ENCODE data around the gene SRP19. TPM values are rescaled to one million over a fixed set of nuclear protein-coding genes. Genes with fewer than 3 reads are reported as not detected.

SRP19 gene
- total RNA-seq, 2 experiments from 2014 or later, result 45.6 to 47.0 TPM

DNA sequence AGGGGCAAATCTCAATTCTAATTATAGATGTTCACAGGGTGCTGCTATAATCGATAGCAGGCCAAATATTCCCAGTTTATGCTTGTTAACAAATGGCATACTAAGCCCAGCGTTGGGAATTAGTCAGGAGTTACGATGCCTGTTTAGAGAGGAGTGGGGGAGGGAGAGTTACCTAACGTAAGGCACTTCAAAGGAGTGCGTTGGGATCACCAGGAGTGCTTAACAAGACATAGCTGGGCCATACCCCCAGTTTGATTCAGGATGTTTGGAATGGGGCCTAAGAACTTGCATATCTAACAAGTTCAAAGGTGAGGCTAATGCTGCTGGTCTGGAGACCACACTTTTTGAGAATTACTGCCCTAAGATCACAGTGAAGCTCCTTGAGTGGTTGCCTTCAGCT, 14.5 kb upstream of the SRP19 start:
- no peak overlapping the region for H3K27ac Mint-ChIP-seq
- no peak for DNase-seq
- no peaks in the 10 kb centered on the region for H3K36me3 Mint-ChIP-seq (ENCODE audit: low read depth)
- ChIA-PET CTCF (no interaction called here), POLR2A (no interaction called here)
- H3K27me3 Mint-ChIP-seq, result peaks cover 1% of the 10 kb centered on the region
- intact Hi-C loops (cut with micrococcal nuclease), result loop anchor here (5.0 kb wide), 1 partner anchor 294 kb away; no protein-coding TSS in a partner anchor
- no peak for ATAC-seq
- TF ChIP-seq, protein P1, sequence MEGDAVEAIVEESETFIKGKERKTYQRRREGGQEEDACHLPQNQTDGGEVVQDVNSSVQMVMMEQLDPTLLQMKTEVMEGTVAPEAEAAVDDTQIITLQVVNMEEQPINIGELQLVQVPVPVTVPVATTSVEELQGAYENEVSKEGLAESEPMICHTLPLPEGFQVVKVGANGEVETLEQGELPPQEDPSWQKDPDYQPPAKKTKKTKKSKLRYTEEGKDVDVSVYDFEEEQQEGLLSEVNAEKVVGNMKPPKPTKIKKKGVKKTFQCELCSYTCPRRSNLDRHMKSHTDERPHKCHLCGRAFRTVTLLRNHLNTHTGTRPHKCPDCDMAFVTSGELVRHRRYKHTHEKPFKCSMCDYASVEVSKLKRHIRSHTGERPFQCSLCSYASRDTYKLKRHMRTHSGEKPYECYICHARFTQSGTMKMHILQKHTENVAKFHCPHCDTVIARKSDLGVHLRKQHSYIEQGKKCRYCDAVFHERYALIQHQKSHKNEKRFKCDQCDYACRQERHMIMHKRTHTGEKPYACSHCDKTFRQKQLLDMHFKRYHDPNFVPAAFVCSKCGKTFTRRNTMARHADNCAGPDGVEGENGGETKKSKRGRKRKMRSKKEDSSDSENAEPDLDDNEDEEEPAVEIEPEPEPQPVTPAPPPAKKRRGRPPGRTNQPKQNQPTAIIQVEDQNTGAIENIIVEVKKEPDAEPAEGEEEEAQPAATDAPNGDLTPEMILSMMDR (IDR thresholded peaks at IDR 0.05), result no peak
- no peak overlapping the region for H3K4me3 Mint-ChIP-seq
- H3K4me1 Mint-ChIP-seq (ENCODE audit: low read depth), result peaks cover 4% of the 10 kb centered on the region
- H3K9me3 Mint-ChIP-seq, result no peaks in the 10 kb centered on the region

DNA sequence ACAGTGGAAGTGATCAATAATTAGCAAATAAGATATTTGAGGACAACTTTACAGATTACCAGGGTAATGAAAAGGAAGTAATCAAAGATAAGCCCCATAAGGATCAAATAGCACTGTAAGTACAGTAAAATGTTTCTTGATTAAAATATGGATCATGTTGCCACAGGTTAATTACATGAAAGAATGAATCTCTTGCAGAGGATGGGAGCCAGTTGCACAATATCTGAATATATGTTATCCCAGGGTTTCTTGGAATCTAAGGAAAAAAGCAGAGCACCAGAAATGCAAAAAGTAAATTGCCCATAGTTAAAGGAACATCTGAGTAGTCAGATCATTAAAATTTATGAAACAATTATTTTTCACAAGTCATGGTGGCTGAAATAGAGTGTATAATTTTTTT, 13.8 kb upstream of the SRP19 start:
- Mint-ChIP-seq H3K27ac (no peak overlapping the region), H3K4me3 (no peak overlapping the region)
- intact Hi-C loops (cut with micrococcal nuclease), result loop anchor here (5.0 kb wide), 1 partner anchor 295 kb away; no protein-coding TSS in a partner anchor

DNA sequence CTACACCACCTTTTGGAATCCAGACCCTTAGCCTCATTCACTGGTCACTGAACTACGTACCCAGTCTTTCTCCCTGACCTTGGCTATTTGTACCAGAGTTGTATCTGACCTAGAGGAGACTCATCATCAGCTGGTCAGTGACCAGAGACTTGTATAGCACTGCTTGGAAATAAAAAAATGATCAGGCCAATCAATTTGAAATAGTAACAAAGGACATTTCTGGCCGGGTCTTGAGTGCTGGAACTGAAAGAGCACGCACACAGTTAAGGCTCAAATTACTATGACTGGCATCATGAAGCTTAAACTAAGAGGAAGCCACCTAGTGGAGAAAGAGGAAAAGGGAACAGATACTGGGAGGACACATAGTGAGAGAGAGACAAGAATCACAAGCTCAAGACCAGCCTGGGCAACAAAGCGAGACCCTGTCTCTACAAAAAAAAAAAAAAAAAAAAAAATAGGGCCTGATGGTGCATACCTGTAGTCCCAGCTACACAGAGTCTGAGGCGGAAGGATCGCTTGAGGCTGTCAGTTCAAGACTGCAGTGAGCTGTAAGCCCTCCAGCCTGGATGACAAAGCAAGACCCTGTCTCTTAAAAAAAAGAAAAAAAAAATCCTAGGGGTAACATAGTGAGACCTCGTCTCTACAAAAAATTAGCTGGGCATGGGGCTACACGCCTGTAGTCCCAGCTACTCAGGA, 12.8 kb upstream of the SRP19 start:
- ChIA-PET CTCF (interaction anchor here (0.6 to 1.6 kb wide), 36 partner anchors 8 to 297 kb away, joined by 3 to 34 read pairs (median 4); partner anchors contain the start of genes REEP5 and SRP19), POLR2A (interaction anchor here (0.9 to 1.8 kb wide), 3 partner anchors 9 to 73 kb away, joined by 3 to 9 read pairs (median 5); partner anchors contain the start of gene SRP19)
- peak; percentile 22 for DNase-seq
- H3K9me3 Mint-ChIP-seq, result no peaks in the 10 kb centered on the region
- H3K27me3 Mint-ChIP-seq, result peaks cover 3% of the 10 kb centered on the region
- H3K27ac Mint-ChIP-seq, result peak overlapping the region; percentile 6
- H3K4me3 Mint-ChIP-seq, result no peak overlapping the region
- no peaks in the 10 kb centered on the region for H3K36me3 Mint-ChIP-seq (ENCODE audit: low read depth)
- intact Hi-C loops (cut with micrococcal nuclease), result loop anchor here (5.0 kb wide), 1 partner anchor 296 kb away; no protein-coding TSS in a partner anchor
- ATAC-seq, result peak; percentile 100
- TF ChIP-seq, protein P1 (IDR thresholded peaks at IDR 0.05), result peak; percentile 71
- H3K4me1 Mint-ChIP-seq (ENCODE audit: low read depth), result peaks cover 4% of the 10 kb centered on the region

More for the DNA sequence above, 13.8 kb upstream of the SRP19 start:
- ChIA-PET POLR2A (interaction anchor here (1.8 kb wide), 1 partner anchor 14 kb away, joined by 9 read pairs; the partner anchor contains the start of gene SRP19), CTCF (no interaction called here)
- ATAC-seq (no peak), DNase-seq (no peak)
- TF ChIP-seq, protein P1 (IDR thresholded peaks at IDR 0.05), result no peak
- H3K27me3 Mint-ChIP-seq, result peaks cover 1% of the 10 kb centered on the region
- H3K36me3 Mint-ChIP-seq (ENCODE audit: low read depth), result no peaks in the 10 kb centered on the region
- H3K4me1 Mint-ChIP-seq (ENCODE audit: low read depth), result peaks cover 4% of the 10 kb centered on the region
- H3K9me3 Mint-ChIP-seq, result no peaks in the 10 kb centered on the region

DNA sequence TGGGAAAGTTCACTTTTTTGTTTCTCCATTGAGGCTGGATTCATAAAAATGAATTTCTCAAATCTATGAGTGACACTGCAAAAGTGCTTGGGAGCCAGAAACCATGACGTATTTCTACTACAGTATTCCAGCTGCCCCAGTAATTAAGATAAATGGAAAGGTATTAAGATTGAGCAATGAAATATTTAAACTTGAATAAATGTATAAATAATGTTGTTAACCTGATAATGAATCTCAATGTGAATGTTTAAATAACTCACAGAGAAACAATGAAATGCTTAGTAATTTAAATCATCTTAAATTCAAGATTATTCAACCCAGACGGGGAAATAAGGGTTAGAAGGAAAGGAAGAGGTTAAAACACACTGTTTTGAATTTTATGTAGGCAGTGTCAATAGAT, 11.2 kb upstream of the SRP19 start:
- ChIA-PET POLR2A (no interaction called here), CTCF (interaction anchor here (0.6 kb wide), 1 partner anchor 65 kb away, joined by 3 read pairs; no protein-coding TSS in a partner anchor)
- Mint-ChIP-seq H3K27me3 (peaks cover 14% of the 10 kb centered on the region), H3K4me1 (ENCODE audit: low read depth) (peaks cover 4% of the 10 kb centered on the region), H3K27ac (no peak overlapping the region), H3K36me3 (ENCODE audit: low read depth) (no peaks in the 10 kb centered on the region), H3K4me3 (no peak overlapping the region), H3K9me3 (peaks cover 4% of the 10 kb centered on the region)
- ATAC-seq, result no peak
- TF ChIP-seq, protein P1 (IDR thresholded peaks at IDR 0.05), result no peak
- no peak for DNase-seq
- intact Hi-C loops (cut with micrococcal nuclease), result loop anchor here (5.0 kb wide), 1 partner anchor 298 kb away; no protein-coding TSS in a partner anchor

DNA sequence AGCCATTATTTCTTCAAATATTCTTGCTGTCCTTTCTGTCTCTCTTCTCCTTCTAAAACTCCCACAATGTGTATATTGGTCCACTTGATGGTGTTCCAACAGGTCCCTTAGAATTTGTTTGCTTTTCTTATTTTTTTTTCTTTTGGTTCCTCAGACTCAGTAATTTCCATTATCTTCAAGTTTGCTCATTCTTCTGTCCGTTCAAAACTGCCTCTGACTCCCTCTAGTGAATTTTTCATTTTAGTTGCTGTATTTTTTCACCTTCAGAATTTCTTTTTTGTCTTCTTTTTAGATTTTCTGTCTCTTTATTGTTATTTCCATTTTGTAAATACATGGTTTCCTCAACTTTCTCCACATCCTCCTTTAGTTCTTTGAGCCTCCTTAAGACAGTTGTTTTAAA, 6.4 kb upstream of the SRP19 start:
- intact Hi-C loops (cut with micrococcal nuclease), result no loop called here
- Mint-ChIP-seq H3K27ac (no peak overlapping the region), H3K36me3 (ENCODE audit: low read depth) (no peaks in the 10 kb centered on the region), H3K4me1 (ENCODE audit: low read depth) (no peaks in the 10 kb centered on the region), H3K9me3 (peaks cover 4% of the 10 kb centered on the region), H3K27me3 (peaks cover 32% of the 10 kb centered on the region), H3K4me3 (no peak overlapping the region)
- DNase-seq (no peak), ATAC-seq (no peak)
- TF ChIP-seq, protein P1 (IDR thresholded peaks at IDR 0.05), result no peak
- CTCF ChIA-PET, result no interaction called here
- POLR2A ChIA-PET, result no interaction called here

Data from activated CD8-positive, alpha-beta T cell treated with anti-CD3 and anti-CD28 coated beads for 36 hours (primary cell).